A549 treated with DMSO at 1 μM for 4 hours (cell line): Measurements from ENCODE around the gene EN1. TPM values are rescaled to one million over a fixed set of nuclear protein-coding genes. Genes with fewer than 3 reads are reported as not detected.

Experiments used
- total RNA-seq: library from RNA; stranded (reverse); fragments of 200-300 nt; extraction: Qiagen RNA extraction; gene quantifications from 5 replicates; pipeline ENCODE4 v1.2.3, GENCODE V29; 2022; ENCODE audit warnings: low read depth

Gene EN1
- 0.66 to 1.0 TPM (median 0.84 TPM) in 5 replicates for total RNA-seq

DNA sequence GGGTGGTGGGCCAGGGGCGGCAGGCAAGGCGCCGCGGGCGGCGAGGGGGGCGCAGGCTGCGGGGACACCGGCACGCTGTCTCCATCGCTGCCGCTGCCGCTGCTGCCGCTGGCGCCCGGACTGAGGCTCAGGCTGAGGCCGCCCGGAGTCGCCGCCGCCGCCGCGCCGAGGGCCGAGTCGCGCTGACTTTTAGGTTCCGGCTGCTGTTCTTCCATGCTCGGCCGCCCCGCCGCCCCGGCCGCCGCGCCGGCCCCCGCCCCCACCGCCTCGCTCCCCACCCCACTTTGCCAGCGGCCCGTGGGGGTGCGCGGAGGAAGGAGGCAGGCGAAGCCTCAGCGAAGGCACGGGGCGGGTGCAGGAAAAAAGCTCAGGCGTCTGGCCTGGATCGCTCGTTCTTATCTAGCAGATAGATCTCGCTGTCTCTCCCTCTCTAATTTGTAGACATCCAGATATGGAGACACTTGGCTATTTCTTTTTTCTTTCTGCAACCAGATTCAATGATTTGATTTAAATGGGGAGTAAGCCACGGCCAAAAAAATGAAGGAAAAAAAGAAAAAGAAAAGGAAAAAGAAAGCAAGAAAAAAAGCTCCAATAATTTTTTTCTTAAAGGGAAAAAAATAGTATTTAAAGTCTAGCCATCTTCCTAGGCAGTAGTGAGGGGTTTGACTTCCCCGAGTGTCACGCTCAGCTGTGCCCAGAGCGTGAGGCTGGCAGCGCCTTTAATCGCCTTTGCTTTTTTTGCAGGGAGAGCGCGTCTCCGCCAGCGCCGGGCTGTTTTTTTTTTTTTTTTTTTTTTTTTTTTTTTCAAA, at the start of gene EN1:
Gene EN1 (minus strand): TSS at position 696 of the 809 bp plus-strand sequence. CDS start 481 bp downstream, at position 215.

Other genes with a start within 250 kb of the EN1 start
- 0.05 to 0.12 TPM (median 0.08 TPM) in 4 of 5 replicates, not detected in the other for gene MARCO, start 94.5 kb upstream of the EN1 start, total RNA-seq